B cell (primary cell): ENCODE results near the gene ATP11A. TPM values are rescaled to one million over a fixed set of nuclear protein-coding genes. Genes with fewer than 3 reads are reported as not detected.

Experiments
- ATAC-seq: fragments of 200-7000 bp; cut with Tn5 transposase; one replicate; pipeline ENCODE4 v1.10.0; 2021; ENCODE audit warnings: low read depth, mild to moderate bottlenecking, moderate number of reproducible peaks, moderate library complexity
- CTCF ChIA-PET: fragments of 350-600 bp; sonication (Branson Sonifier 250); formaldehyde crosslinking; loops from one replicate; lab custom pipeline; 2021; ENCODE audit warnings: antibody characterized with exemption, inconsistent platforms; lab: Charles Lee
- POLR2A ChIA-PET: fragments of 350-600 bp; sonication (Branson Sonifier 250); formaldehyde crosslinking; loops from one replicate; lab custom pipeline; 2021; ENCODE audit warnings: antibody characterized with exemption; lab: Charles Lee
- DNase-seq: peaks from one replicate; pipeline ENCODE4 v3.0.0; 2013
- H2AFZ ChIP-seq: 2 replicates; pipeline ENCODE4 v1.6.1; 2012; ENCODE audit warnings: mild to moderate bottlenecking, low read depth, low read length; ENCODE audit not compliant: insufficient read depth, poor library complexity, severe bottlenecking
- H3K27ac ChIP-seq, 2 donors: 1 replicate in 1 of 2; 2 replicates in 1 of 2; pipeline ENCODE4 v1.5.1; 2012 to 2013; ENCODE audit warnings: low read length in 2 of 2, mild to moderate bottlenecking in 2 of 2, moderate library complexity in 1 of 2
- H3K27me3 ChIP-seq, 4 experiments: fragments of 200-600 bp in 1 of 4; sonication (generic) in 1 of 4; replicated peaks in 1 of 4; 1 replicate in 2 of 4; 2 replicates in 2 of 4; pipeline versions ENCODE4 v1.6.1 to v1.7.0; 2013 to 2016; ENCODE audit warnings: low read length in 3 of 4, mild to moderate bottlenecking in 2 of 4, mixed read lengths in 1 of 4, moderate library complexity in 1 of 4; ENCODE audit not compliant: insufficient read depth in 4 of 4, control insufficient read depth in 3 of 4; ENCODE audit errors: control extremely low read depth in 1 of 4
- H3K36me3 ChIP-seq, 2 experiments: replicated peaks in 1 of 2; 1 replicate in 1 of 2; 2 replicates in 1 of 2; pipeline versions ENCODE4 v1.6.1 to v1.7.1; 2013; ENCODE audit warnings: low read length in 1 of 2; ENCODE audit not compliant: insufficient read depth in 2 of 2, control insufficient read depth in 1 of 2; ENCODE audit errors: control extremely low read depth in 1 of 2, extremely low read depth in 1 of 2
- H3K4me1 ChIP-seq, 2 donors: fragments of 200-600 bp in 1 of 2; sonication (generic) in 1 of 2; 1 replicate in 1 of 2; 2 replicates in 1 of 2; pipeline versions ENCODE4 v1.5.1 to v1.6.1; 2013 to 2017; ENCODE audit warnings: low read length in 2 of 2; ENCODE audit not compliant: control insufficient read depth in 2 of 2, insufficient read depth in 2 of 2
- H3K4me2 ChIP-seq: replicated peaks from 2 replicates; pipeline ENCODE3; 2012; ENCODE audit warnings: mild to moderate bottlenecking, low read depth, low read length; ENCODE audit not compliant: poor library complexity, severe bottlenecking
- H3K4me3 ChIP-seq, 5 experiments: fragments of 200-600 bp in 1 of 5; sonication (generic) in 1 of 5; 1 replicate in 3 of 5; 2 replicates in 2 of 5; pipeline versions ENCODE4 v1.5.1 to v1.7.0; 2011 to 2016; ENCODE audit warnings: low read length in 4 of 5, mild to moderate bottlenecking in 4 of 5, low read depth in 2 of 5, control low read depth in 1 of 5, moderate library complexity in 1 of 5; ENCODE audit not compliant: insufficient read depth in 1 of 5; ENCODE audit errors: control extremely low read depth in 1 of 5, extremely low read depth in 1 of 5
- H3K79me2 ChIP-seq: fragments of 200-600 bp; sonication (generic); one replicate; pipeline ENCODE4 v1.6.0; 2016; ENCODE audit warnings: low read length; ENCODE audit not compliant: control insufficient read depth, insufficient read depth
- H3K9ac ChIP-seq: fragments of 200-600 bp; sonication (generic); 2 replicates; pipeline ENCODE4 v1.6.1; 2017; ENCODE audit warnings: mild to moderate bottlenecking, low read length, moderate library complexity
- H3K9me3 ChIP-seq, 3 donors: one replicate each; pipeline versions ENCODE4 v1.6.1 to v1.7.1; 2013; ENCODE audit warnings: low read length in 2 of 3; ENCODE audit not compliant: control insufficient read depth in 2 of 3, insufficient read depth in 1 of 3; ENCODE audit errors: control extremely low read depth in 1 of 3
- H4K20me1 ChIP-seq: 2 replicates; pipeline ENCODE4 v1.6.0; 2012; ENCODE audit warnings: mild to moderate bottlenecking, low read length; ENCODE audit not compliant: insufficient read depth, control insufficient read depth, poor library complexity, severe bottlenecking
- H3K27ac Mint-ChIP-seq: one replicate; pipeline ENCODE4 v1.8.0; 2021; ENCODE audit warnings: mixed read lengths
- H3K27me3 Mint-ChIP-seq: one replicate; pipeline ENCODE4 v1.8.0; 2021; ENCODE audit warnings: mixed read lengths
- H3K4me1 Mint-ChIP-seq: one replicate; pipeline ENCODE4 v1.8.0; 2021; ENCODE audit warnings: mixed read lengths
- H3K4me3 Mint-ChIP-seq: one replicate; pipeline ENCODE4 v1.8.0; 2021; ENCODE audit warnings: mixed read lengths
- H3K9me3 Mint-ChIP-seq: one replicate; pipeline ENCODE4 v1.8.0; 2022; ENCODE audit warnings: mixed read lengths; ENCODE audit not compliant: insufficient read depth
- EZH2 ChIP-seq: IDR thresholded peaks from 2 replicates; pipeline ENCODE4 v1.6.1; 2012; ENCODE audit warnings: borderline replicate concordance, low read depth, mild to moderate bottlenecking, moderate library complexity, low read length; ENCODE audit not compliant: insufficient read depth, poor library complexity, severe bottlenecking
- whole genome bisulfite sequencing: methylation state at CpG from one replicate; pipeline ENCODE4 v1.1.5; 2013; ENCODE audit warnings: missing lambda C conversion rate; ENCODE audit not compliant: insufficient coverage; 5-methylcytosine and 5-hydroxymethylcytosine counted together
- intact Hi-C: fragments of 100-400 bp; cut with micrococcal nuclease; formaldehyde crosslinking; loops from one replicate; pipeline ENCODE4 v1.10.0; 2022
- polyA plus RNA-seq: library from polyadenylated mRNA; depleted of rRNA; stranded (reverse); fragments of >200 nt; gene quantifications from 2 replicates; pipeline ENCODE4 v1.2.3, GENCODE V29; 2012
- total RNA-seq, 2 donors: library from RNA; stranded (reverse); fragments of 120-200 nt in 1 of 2; gene quantifications; 1 replicate in 1 of 2; 2 replicates in 1 of 2; pipeline versions ENCODE4 v1.2.3 to v1.2.4, GENCODE V29; 2013 to 2022
- TF ChIP-seq, protein P1 (sequence below): fragments of 200-600 bp; IDR thresholded peaks from one replicate; pipeline ENCODE4 v1.8.0; 2022; ENCODE audit warnings: antibody characterized with exemption, mild to moderate bottlenecking

ATP11A gene
- total and polyA plus RNA-seq, 2 donors (not counting 1 experiment from before 2014, with no cell fraction given) = 36.9 to 60.3 TPM

- no peak overlapping the region for H3K27ac Mint-ChIP-seq
- TF ChIP-seq EZH2 = no peak
- TF ChIP-seq, protein P1, sequence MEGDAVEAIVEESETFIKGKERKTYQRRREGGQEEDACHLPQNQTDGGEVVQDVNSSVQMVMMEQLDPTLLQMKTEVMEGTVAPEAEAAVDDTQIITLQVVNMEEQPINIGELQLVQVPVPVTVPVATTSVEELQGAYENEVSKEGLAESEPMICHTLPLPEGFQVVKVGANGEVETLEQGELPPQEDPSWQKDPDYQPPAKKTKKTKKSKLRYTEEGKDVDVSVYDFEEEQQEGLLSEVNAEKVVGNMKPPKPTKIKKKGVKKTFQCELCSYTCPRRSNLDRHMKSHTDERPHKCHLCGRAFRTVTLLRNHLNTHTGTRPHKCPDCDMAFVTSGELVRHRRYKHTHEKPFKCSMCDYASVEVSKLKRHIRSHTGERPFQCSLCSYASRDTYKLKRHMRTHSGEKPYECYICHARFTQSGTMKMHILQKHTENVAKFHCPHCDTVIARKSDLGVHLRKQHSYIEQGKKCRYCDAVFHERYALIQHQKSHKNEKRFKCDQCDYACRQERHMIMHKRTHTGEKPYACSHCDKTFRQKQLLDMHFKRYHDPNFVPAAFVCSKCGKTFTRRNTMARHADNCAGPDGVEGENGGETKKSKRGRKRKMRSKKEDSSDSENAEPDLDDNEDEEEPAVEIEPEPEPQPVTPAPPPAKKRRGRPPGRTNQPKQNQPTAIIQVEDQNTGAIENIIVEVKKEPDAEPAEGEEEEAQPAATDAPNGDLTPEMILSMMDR = no peak
These were observed 135.2 kb downstream of the ATP11A start for GRCh38 chr13:112825071-112825470.

DNA sequence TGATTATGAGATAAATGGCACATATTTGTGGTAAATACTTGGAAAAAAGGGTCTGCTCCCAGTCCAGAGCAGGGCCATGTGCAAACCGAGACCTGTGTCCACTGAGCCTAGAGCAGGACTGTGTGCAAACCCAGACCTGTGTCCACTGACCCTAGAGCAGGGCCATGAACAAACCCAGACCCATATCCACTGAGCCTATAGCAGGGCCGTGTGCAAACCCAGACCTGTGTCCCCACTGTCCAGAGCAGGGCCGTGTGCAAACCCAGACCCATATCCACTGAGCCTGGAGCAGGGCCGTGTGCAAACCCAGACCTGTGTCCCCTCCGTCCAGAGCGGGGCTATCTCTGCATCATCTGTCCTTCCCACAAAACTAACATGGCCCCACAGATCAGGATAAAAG is 136.0 kb downstream of the ATP11A start:
- ATAC-seq (no peak), DNase-seq (no peak)
- no peaks in the 10 kb centered on the region for H3K27me3 Mint-ChIP-seq
- no peak overlapping the region for H3K4me3 Mint-ChIP-seq
- Histone ChIP-seq H3K4me3 (no peak overlapping the region), H4K20me1 (no peaks in the 10 kb centered on the region), H3K9me3 (no peaks in the 10 kb centered on the region), H3K4me2 (no peak overlapping the region), H3K36me3 (peaks cover 0 to 18% of the 10 kb centered on the region in 2 experiments), H3K27me3 (no peaks in the 10 kb centered on the region), H3K27ac (no peak overlapping the region), H2AFZ (no peak overlapping the region), H3K9ac (no peak overlapping the region), H3K79me2 (no peaks in the 10 kb centered on the region), H3K4me1 (no peaks in the 10 kb centered on the region)
- WGBS = 97% methylated on average over 6 of the region's 6 CpGs
- H3K27ac Mint-ChIP-seq = no peak overlapping the region
- no peak for TF ChIP-seq EZH2
- TF ChIP-seq, protein P1 = no peak
- ChIA-PET CTCF (no interaction called here), POLR2A (no interaction called here)
- no peaks in the 10 kb centered on the region for H3K9me3 Mint-ChIP-seq
- no peaks in the 10 kb centered on the region for H3K4me1 Mint-ChIP-seq
- intact Hi-C loops = no loop called here

More at GRCh38 chr13:112825071-112825470, 135.2 kb downstream of the ATP11A start:
- Histone ChIP-seq H3K36me3 (peaks cover 0 to 25% of the 10 kb centered on the region in 2 experiments), H3K4me1 (no peaks in the 10 kb centered on the region), H3K4me3 (no peak overlapping the region), H3K9me3 (no peaks in the 10 kb centered on the region), H4K20me1 (no peaks in the 10 kb centered on the region), H3K9ac (no peak overlapping the region), H2AFZ (no peak overlapping the region), H3K79me2 (no peaks in the 10 kb centered on the region), H3K27ac (no peak overlapping the region), H3K27me3 (no peaks in the 10 kb centered on the region), H3K4me2 (no peak overlapping the region)
- WGBS = 96% methylated on average over 11 of the region's 11 CpGs
- CTCF ChIA-PET = interaction anchor here (1.3 kb wide), 1 partner anchor 49 kb away, joined by 3 read pairs; no protein-coding TSS in a partner anchor
- POLR2A ChIA-PET = no interaction called here
- intact Hi-C loops = no loop called here
- H3K27me3 Mint-ChIP-seq = no peaks in the 10 kb centered on the region
- no peaks in the 10 kb centered on the region for H3K9me3 Mint-ChIP-seq
- ATAC-seq = no peak
- H3K4me3 Mint-ChIP-seq = no peak overlapping the region
- H3K4me1 Mint-ChIP-seq = no peaks in the 10 kb centered on the region
- no peak for DNase-seq
